Panc1 (cell line): ENCODE results near the gene LIPK.

Experiments
- CTCF ChIP-seq: fragments of 450-650 bp; IDR thresholded peaks from 2 replicates; pipeline ENCODE4 v1.5.1; 2017; ENCODE audit warnings: mild to moderate bottlenecking
- POLR2AphosphoS5 ChIP-seq: IDR thresholded peaks from 2 replicates; pipeline ENCODE4 v1.6.1; 2012; ENCODE audit warnings: mild to moderate bottlenecking, low read depth, low read length, moderate library complexity
- REST ChIP-seq, 2 experiments: IDR thresholded peaks; 2 replicates each; pipeline ENCODE4 v1.6.1; 2011 to 2012; ENCODE audit warnings: low read depth in 2 of 2, control low read depth in 1 of 2, low read length in 1 of 2, mild to moderate bottlenecking in 1 of 2, moderate library complexity in 1 of 2; ENCODE audit not compliant: insufficient read depth in 1 of 2
- TCF7L2 ChIP-seq: IDR thresholded peaks from 2 replicates; pipeline ENCODE4 v1.6.1; 2011; ENCODE audit warnings: mild to moderate bottlenecking, low read depth, low read length, inconsistent platforms

- TF ChIP-seq CTCF (no peak), POLR2AphosphoS5 (no peak), REST (IDR thresholded peaks at IDR 0.05; ENCODE audit: insufficient read depth in 1 of 2, low read depth in 2 of 2, low read length in 1 of 2) (no peak), TCF7L2 (no peak)
Observed at GRCh38 chr10:88668465-88668864, 37.6 kb upstream of the LIPK start.
